Stimulated activated CD4-positive, alpha-beta T cell treated with anti-CD3 and anti-CD28 coated beads, Interleukin-1b, Interleukin-23, amount 100 ng/mL, for 1 hour (primary cell): ENCODE measurements around the gene KCNRG.
"Not testable (repeated sequence)": the region's sequence is repeated elsewhere in the genome, so short reads cannot be mapped to it uniquely, and the experiment has no call there.

Experiments
- DNase-seq, 2 donors: peaks; one replicate each; pipeline ENCODE4 v3.0.0-alpha.2; 2020; ENCODE audit warnings: low read depth in 2 of 2

The KCNRG gene

DNA sequence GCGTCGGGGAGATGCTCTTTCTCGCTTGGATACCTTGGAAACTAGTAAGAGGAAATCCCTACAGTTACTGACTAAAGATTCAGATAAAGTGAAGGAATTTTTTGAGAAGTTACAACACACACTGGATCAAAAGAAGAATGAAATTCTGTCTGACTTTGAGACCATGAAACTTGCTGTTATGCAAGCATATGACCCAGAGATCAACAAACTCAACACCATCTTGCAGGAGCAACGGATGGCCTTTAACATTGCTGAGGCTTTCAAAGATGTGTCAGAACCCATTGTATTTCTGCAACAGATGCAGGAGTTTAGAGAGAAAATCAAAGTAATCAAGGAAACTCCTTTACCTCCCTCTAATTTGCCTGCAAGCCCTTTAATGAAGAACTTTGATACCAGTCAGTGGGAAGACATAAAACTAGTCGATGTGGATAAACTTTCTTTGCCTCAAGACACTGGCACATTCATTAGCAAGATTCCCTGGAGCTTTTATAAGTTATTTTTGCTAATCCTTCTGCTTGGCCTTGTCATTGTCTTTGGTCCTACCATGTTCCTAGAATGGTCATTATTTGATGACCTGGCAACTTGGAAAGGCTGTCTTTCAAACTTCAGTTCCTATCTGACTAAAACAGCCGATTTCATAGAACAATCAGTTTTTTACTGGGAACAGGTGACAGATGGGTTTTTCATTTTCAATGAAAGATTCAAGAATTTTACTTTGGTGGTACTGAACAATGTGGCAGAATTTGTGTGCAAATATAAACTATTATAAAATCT lies 2.7 kb upstream of the KCNRG start:
- no peak for DNase-seq

DNA sequence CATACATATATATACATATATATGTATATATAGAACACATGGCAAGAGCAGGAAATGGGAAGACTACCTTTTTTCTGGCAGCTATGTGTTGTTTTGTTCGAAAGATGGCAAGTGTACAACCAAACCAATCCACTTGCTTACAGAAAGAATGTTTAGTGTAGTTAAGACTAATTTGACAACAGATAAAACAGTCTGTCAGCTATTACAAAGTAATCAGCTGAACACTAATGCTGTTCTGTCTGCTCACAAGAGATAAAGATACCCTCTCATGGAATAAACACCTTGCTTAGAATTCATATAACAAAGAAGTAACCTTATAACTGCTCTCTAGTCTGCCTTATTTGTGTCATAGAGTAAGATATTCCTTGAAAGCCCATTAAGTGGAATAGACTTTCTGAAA lies 858 bp upstream of the KCNRG start:
- no peak for DNase-seq

GRCh38 chr13:50015750-50016149 lies 506 bp downstream of the KCNRG start:
- DNase-seq = no peak

GRCh38 chr13:50016444-50016843 lies 1.2 kb downstream of the KCNRG start:
- DNase-seq = no peak

DNA sequence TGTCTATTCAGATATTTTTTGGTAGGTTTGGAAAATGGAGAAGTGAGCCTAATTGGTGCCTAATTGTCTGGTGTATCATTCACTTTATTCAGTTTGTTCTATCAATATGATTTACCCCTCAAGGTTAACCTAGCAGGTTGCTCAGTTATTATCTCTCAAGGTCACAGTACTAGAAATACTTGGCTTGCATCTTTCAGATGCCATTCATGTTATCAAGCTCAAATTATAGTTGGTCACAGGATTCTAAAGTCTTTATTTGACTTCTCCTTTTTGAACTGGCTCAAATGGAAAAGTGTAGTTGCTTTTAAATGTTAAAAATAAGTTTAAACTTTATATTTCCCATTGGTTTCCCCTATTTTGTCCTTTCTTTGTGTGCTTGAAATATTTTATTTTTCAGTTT lies 2.6 kb downstream of the KCNRG start:
- DNase-seq = no peak

DNA sequence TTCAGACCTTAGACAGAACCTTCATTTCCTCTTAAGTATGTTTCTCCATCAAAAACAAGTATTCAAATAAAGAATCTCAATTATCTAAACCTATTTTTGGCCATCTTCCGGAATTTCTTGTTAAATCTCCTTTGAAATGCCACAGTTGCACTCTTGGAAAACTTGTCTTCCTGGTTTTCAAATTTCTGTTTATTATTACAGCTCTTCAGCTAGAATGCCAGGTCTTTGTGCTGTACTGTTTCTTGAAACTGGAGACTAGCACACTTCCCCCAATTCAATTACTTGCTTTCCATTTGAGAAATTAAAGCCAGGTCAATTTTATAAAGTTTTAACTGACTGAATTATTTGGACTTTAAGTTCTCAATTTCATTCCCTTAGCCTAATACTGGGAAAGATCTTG lies 10.2 kb downstream of the KCNRG start:
- DNase-seq = no peak

DNA sequence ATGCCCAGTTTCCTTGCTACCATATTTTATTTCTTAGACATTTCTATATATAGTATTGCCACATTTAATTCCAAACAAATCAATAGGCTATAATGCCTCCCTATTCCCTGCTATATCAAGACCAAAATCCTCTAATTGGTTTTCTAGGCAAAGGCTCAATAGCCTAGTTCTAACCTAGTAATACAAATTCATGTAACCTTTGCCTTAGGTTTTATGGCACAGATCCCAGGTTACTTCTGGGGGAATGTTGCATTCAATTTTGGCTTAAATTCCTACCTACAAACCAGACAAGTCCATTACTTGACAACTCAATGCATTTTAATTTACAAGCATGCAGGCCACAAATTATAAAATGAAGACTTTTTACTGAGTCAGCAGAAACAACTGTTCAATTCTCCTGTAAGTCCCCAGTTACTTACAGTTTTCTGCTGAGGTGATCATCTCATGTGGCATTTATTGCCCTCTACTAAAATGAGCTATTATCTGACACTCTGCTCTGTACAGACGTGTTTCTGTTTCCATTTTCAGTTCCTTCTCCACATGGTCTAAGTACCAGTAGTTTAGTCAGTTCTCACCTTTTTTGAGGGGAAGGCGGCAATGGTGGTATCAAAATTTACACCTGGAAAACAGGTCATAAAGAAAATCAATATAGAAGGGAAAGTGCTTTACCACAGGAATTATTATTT lies 11.7 kb downstream of the KCNRG start:
- DNase-seq = no peak

- DNase-seq = no peak
Measured at GRCh38 chr13:50030315-50030714, 15.1 kb downstream of the KCNRG start.

GRCh38 chr13:50033725-50034124 lies 18.5 kb downstream of the KCNRG start:
- no peak for DNase-seq

GRCh38 chr13:50037788-50038187 lies 22.5 kb downstream of the KCNRG start:
- no peak for DNase-seq

DNA sequence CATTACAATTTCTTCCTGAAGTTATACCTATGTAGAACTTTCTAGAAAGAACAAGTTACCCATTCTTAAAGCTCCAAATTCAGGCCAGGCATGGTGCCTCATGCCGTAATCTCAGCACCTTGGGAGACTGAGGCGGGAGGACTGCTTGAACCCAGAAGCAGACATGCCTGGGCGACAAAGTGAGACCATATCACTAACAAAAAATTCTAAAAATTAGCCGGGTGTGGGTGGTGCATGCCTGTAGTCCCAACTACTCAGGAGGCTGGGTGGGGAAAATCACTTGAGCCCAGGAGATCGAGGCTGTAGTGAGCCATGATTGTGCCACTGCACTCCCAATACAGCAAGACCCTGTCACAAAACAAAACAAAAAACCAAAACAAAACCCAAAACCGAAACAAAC lies 23.0 kb downstream of the KCNRG start:
- no peak for DNase-seq

- no peak for DNase-seq
Measured at GRCh38 chr13:50052478-50052877, 37.2 kb downstream of the KCNRG start.

- no peak for DNase-seq
Measured at GRCh38 chr13:50053844-50054243, 38.6 kb downstream of the KCNRG start.

DNA sequence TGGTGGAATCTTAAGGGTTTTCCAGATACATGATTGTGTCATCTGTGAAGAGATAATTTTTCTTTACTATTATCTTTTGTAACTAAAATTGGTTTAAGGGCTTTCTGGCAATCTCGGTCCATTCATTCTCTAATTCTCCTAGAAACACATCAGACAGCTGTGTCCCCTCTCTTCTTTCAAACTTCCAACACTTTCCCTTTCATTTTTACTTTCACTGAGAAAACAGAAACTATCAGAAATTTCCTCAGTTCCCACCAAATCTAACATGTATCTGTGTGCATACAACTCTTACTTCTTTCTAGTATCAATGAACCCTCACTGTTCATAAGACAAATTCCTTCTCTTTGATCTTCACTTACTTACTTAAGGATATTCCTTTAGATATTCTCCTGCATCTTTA lies 40.2 kb downstream of the KCNRG start:
- no peak for DNase-seq

DNA sequence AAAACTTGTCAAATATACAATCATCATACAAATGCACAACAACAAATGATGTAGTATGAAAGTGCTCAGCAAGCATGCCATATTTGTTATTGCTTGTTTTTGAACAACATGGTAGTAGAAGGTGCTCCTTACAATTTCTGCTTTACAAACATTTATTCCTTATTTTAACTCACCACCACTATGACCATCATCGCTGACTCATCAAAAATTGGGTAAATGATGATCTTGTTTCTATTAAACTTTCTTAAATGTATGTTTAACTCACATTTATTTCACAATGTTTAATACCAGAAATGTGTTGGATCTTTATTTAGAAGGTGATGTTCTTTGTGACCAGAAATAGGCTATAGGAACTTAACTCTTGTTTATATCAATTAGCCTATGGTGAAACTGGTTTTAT lies 45.5 kb downstream of the KCNRG start:
- no peak for DNase-seq

DNA sequence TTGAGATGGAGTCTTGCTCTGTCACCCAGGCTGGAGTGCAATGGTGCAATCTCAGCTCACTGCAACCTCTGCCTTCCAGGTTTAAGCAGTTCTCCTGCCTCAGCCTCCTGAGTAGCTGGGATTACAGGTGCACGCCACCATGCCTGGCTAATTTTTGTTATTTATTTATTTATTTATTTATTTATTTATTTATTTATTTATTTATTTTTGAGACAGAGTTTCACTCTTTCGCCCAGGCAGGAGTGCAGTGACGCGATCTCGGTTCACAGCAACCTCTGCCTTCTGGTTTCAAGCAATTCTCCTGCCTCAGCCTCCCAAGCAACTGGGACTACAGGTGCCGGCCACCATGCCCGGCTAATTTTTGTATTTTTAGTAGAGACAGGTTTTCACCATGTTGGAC lies 47.1 kb downstream of the KCNRG start:
- not testable (repeated sequence) for DNase-seq

- no peak for DNase-seq
Measured at GRCh38 chr13:50065712-50066111, 50.5 kb downstream of the KCNRG start.

DNA sequence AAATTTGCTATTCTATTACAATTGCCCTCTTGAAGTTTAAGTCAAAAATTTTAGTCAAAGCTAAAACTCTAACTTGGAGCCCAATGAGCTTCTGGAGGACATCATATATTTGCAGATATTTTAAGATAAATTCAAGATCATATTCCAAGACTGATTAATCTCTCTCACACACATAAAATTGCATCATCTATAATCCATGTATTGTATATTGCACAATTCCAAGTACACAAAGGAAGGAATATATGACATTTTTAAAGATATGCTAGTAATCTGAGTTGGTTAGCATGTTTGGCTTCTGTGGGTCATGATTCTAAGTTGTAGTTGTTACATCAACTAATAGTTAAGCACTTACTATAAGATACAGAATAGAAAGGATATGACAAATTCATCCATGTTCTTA lies 53.3 kb downstream of the KCNRG start:
- DNase-seq = no peak

DNA sequence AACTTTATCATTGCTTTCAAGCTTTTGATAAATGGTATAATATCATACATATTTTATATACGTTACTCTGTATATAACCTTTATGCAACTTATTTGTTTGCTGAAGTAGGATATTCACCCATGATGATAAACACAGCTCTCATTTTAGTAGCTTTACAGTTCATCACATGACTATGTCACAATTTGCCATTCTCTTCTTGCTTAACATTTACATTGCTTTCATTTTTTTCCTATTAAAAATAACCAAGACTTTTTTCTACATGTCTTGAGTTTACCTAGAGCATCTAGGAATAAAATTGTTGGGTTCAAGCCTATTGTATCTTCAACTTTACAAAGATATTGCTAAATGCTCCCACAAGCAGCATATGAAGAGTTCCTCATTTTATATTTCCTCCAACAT lies 54.0 kb downstream of the KCNRG start:
- DNase-seq = no peak

DNA sequence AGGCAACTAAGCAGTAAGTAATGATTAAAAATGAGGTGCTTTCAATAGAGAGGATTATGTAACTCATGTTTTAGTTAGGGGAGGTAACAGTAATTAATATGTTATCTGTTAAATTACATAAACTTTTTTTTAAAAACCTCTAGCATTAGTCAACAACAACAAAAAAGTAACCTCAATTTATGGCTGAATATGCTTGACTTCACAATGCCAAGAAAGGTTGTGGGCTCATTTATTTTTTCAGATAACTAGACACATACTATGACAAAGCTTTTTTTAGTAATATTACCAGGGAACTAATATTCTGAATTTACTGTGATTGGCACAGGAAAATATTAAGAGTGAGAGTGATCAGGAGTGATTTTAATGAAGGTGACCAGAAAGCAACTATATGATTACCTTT lies 54.9 kb downstream of the KCNRG start:
- no peak for DNase-seq
